Esophagus (tissue), 2 donors: ENCODE results near the gene MBP. TPM values are rescaled to one million over a fixed set of nuclear protein-coding genes. Genes with fewer than 3 reads are reported as not detected.

Experiments
- H3K27ac ChIP-seq, 2 donors: one replicate each; pipeline ENCODE4 v1.5.1; 2013; ENCODE audit warnings: low read depth in 2 of 2, mild to moderate bottlenecking in 2 of 2, inconsistent platforms in 1 of 2, low read length in 1 of 2, moderate library complexity in 1 of 2
- H3K27me3 ChIP-seq, 2 donors: one replicate each; pipeline ENCODE4 v1.6.1; 2013; ENCODE audit warnings: low read length in 2 of 2, control low read depth in 1 of 2, mild to moderate bottlenecking in 1 of 2; ENCODE audit not compliant: insufficient read depth in 2 of 2, control insufficient read depth in 1 of 2
- H3K36me3 ChIP-seq, 2 donors: one replicate each; pipeline ENCODE4 v1.6.1; 2013; ENCODE audit warnings: low read length in 1 of 2; ENCODE audit not compliant: control insufficient read depth in 2 of 2, insufficient read depth in 2 of 2
- H3K4me1 ChIP-seq, 2 donors: one replicate each; pipeline ENCODE4 v1.6.1; 2013; ENCODE audit warnings: low read length in 1 of 2; ENCODE audit not compliant: control insufficient read depth in 2 of 2, insufficient read depth in 2 of 2
- H3K4me3 ChIP-seq, 2 donors: one replicate each; pipeline ENCODE4 v1.5.1; 2013; ENCODE audit warnings: low read length in 2 of 2, mild to moderate bottlenecking in 2 of 2, low read depth in 1 of 2, moderate library complexity in 1 of 2
- H3K9me3 ChIP-seq, 2 donors: one replicate each; pipeline ENCODE4 v1.6.1; 2013; ENCODE audit warnings: mild to moderate bottlenecking in 2 of 2, low read depth in 1 of 2, low read length in 1 of 2, moderate library complexity in 1 of 2; ENCODE audit not compliant: control insufficient read depth in 2 of 2, insufficient read depth in 1 of 2
- WGBS, 2 donors: extraction: QIAGEN DNeasy Blood & Tissue Kit; methylation state at CpG; one replicate each; pipeline ENCODE4 v1.1.7; 2013; 5-methylcytosine and 5-hydroxymethylcytosine counted together
- polyA plus RNA-seq, 2 donors: library from polyadenylated mRNA; stranded (reverse); fragments of 200-250 nt; gene quantifications; one replicate each; pipeline ENCODE4 v1.2.3, GENCODE V29; 2013
- donor health status: healthy with polysubstance abuse.
- donor health status: Bipolar disorder and iron deficiency.

The MBP gene
- polyA plus RNA-seq, 2 donors: 9.7 to 10.8 TPM

GRCh38 chr18:77165503-77166188 lies 33.1 kb upstream of the MBP start:
- no peaks in the 10 kb centered on the region for H3K9me3 ChIP-seq
- H3K4me3 ChIP-seq: no peak overlapping the region
- no peaks in the 10 kb centered on the region for H3K27me3 ChIP-seq
- 49 to 61% methylated on average over 19 of the region's 19 CpGs for WGBS, 2 donors
- H3K4me1 ChIP-seq: no peaks in the 10 kb centered on the region
- H3K27ac ChIP-seq: no peak overlapping the region
- no peaks in the 10 kb centered on the region for H3K36me3 ChIP-seq

GRCh38 chr18:77164763-77165485 lies 32.3 kb upstream of the MBP start:
- no peaks in the 10 kb centered on the region for H3K36me3 ChIP-seq
- WGBS, 2 donors: 87 to 88% methylated on average over 20 of the region's 20 CpGs
- no peak overlapping the region for H3K4me3 ChIP-seq
- H3K9me3 ChIP-seq: no peaks in the 10 kb centered on the region
- no peak overlapping the region for H3K27ac ChIP-seq
- no peaks in the 10 kb centered on the region for H3K4me1 ChIP-seq
- H3K27me3 ChIP-seq: no peaks in the 10 kb centered on the region

- WGBS, 2 donors: 90 to 92% methylated on average over 13 of the region's 13 CpGs
- Histone ChIP-seq H3K27ac (no peak overlapping the region), H3K36me3 (no peaks in the 10 kb centered on the region), H3K4me1 (no peaks in the 10 kb centered on the region), H3K9me3 (no peaks in the 10 kb centered on the region), H3K27me3 (no peaks in the 10 kb centered on the region), H3K4me3 (no peak overlapping the region)
Observed at GRCh38 chr18:77164026-77164425, 31.4 kb upstream of the MBP start.

GRCh38 chr18:77162580-77162979 lies 30.0 kb upstream of the MBP start:
- H3K27ac ChIP-seq: no peak overlapping the region
- no peaks in the 10 kb centered on the region for H3K36me3 ChIP-seq
- 78 to 81% methylated on average over 8 of the region's 8 CpGs for WGBS, 2 donors
- H3K9me3 ChIP-seq: no peaks in the 10 kb centered on the region
- H3K4me1 ChIP-seq: no peaks in the 10 kb centered on the region
- no peaks in the 10 kb centered on the region for H3K27me3 ChIP-seq
- H3K4me3 ChIP-seq: no peak overlapping the region

GRCh38 chr18:77161961-77162360 lies 29.4 kb upstream of the MBP start:
- Histone ChIP-seq H3K27ac (no peak overlapping the region), H3K4me1 (no peaks in the 10 kb centered on the region), H3K4me3 (no peak overlapping the region), H3K27me3 (no peaks in the 10 kb centered on the region), H3K36me3 (no peaks in the 10 kb centered on the region), H3K9me3 (no peaks in the 10 kb centered on the region)
- WGBS, 2 donors: 61 to 69% methylated on average over 5 of the region's 5 CpGs

- 75% methylated on average over 7 of the region's 7 CpGs for WGBS, 2 donors
- Histone ChIP-seq H3K4me1 (no peaks in the 10 kb centered on the region), H3K27ac (no peak overlapping the region)
Observed at GRCh38 chr18:77161383-77161782, 28.8 kb upstream of the MBP start.

GRCh38 chr18:77160515-77160914 lies 27.9 kb upstream of the MBP start:
- no peaks in the 10 kb centered on the region for H3K4me1 ChIP-seq
- H3K36me3 ChIP-seq: no peaks in the 10 kb centered on the region
- WGBS, 2 donors: 53 to 62% methylated on average over 11 of the region's 11 CpGs
- H3K9me3 ChIP-seq: no peaks in the 10 kb centered on the region
- no peak overlapping the region for H3K4me3 ChIP-seq
- H3K27ac ChIP-seq: no peak overlapping the region
- H3K27me3 ChIP-seq: no peaks in the 10 kb centered on the region

More at GRCh38 chr18:77161383-77161782, 28.8 kb upstream of the MBP start:
- no peaks in the 10 kb centered on the region for H3K36me3 ChIP-seq
- no peaks in the 10 kb centered on the region for H3K9me3 ChIP-seq
- H3K27me3 ChIP-seq: no peaks in the 10 kb centered on the region
- H3K4me3 ChIP-seq: no peak overlapping the region

- WGBS, 2 donors: 85 to 91% methylated on average over 4 of the region's 4 CpGs
- no peaks in the 10 kb centered on the region for H3K36me3 ChIP-seq
- H3K4me1 ChIP-seq: no peaks in the 10 kb centered on the region
- no peaks in the 10 kb centered on the region for H3K27me3 ChIP-seq
- no peaks in the 10 kb centered on the region for H3K9me3 ChIP-seq
- no peak overlapping the region for H3K4me3 ChIP-seq
- no peak overlapping the region for H3K27ac ChIP-seq
Observed at GRCh38 chr18:77157312-77157711, 24.7 kb upstream of the MBP start.

- 88 to 90% methylated on average over 17 of the region's 17 CpGs for WGBS, 2 donors
- Histone ChIP-seq H3K27me3 (no peaks in the 10 kb centered on the region), H3K4me1 (no peaks in the 10 kb centered on the region), H3K9me3 (no peaks in the 10 kb centered on the region), H3K4me3 (no peak overlapping the region), H3K36me3 (no peaks in the 10 kb centered on the region), H3K27ac (no peak overlapping the region)
Observed at GRCh38 chr18:77155031-77155430, 22.4 kb upstream of the MBP start.

GRCh38 chr18:77153404-77153803 lies 20.8 kb upstream of the MBP start:
- no peaks in the 10 kb centered on the region for H3K9me3 ChIP-seq
- H3K36me3 ChIP-seq: no peaks in the 10 kb centered on the region
- no peak overlapping the region for H3K27ac ChIP-seq
- 84 to 85% methylated on average over 6 of the region's 6 CpGs for WGBS, 2 donors
- no peaks in the 10 kb centered on the region for H3K4me1 ChIP-seq
- no peak overlapping the region for H3K4me3 ChIP-seq
- H3K27me3 ChIP-seq: no peaks in the 10 kb centered on the region
